MM.1S (cell line): ENCODE data around the gene CFC1.
"Not testable (repeated sequence)": the region's sequence is repeated elsewhere in the genome, so short reads cannot be mapped to it uniquely, and the experiment has no call there.

Source experiments
- DNase-seq: peaks from one replicate; pipeline ENCODE4 v3.0.0-alpha.2; 2015
- H2AFZ ChIP-seq: fragments of 300-600 bp; sonication (generic); 2 replicates; pipeline ENCODE4 v1.6.0; 2016; ENCODE audit warnings: antibody characterized with exemption, low read length
- H3F3A ChIP-seq: fragments of 300-600 bp; sonication (generic); 2 replicates; pipeline ENCODE4 v1.6.1; 2016; ENCODE audit warnings: mild to moderate bottlenecking, antibody characterized with exemption, low read length, moderate library complexity, mixed read lengths; ENCODE audit not compliant: insufficient read depth
- H3K27ac ChIP-seq: fragments of 300-600 bp; sonication (generic); 2 replicates; pipeline ENCODE4 v1.5.1; 2016; ENCODE audit warnings: mild to moderate bottlenecking, low read length
- H3K27me3 ChIP-seq: fragments of 300-600 bp; sonication (generic); replicated peaks from 2 replicates; pipeline ENCODE4 v1.6.0; 2016; ENCODE audit warnings: low read length; ENCODE audit not compliant: insufficient read depth
- H3K36me3 ChIP-seq: fragments of 300-600 bp; sonication (generic); replicated peaks from 2 replicates; pipeline ENCODE4 v1.6.1; 2016; ENCODE audit warnings: mild to moderate bottlenecking, low read length, mixed read lengths; ENCODE audit not compliant: insufficient read depth
- H3K4me1 ChIP-seq: fragments of 300-600 bp; sonication (generic); 2 replicates; pipeline ENCODE4 v1.6.1; 2016; ENCODE audit warnings: low read length, mixed read lengths
- H3K4me2 ChIP-seq: fragments of 300-600 bp; sonication (generic); 2 replicates; pipeline ENCODE4 v1.6.0; 2016; ENCODE audit warnings: low read depth, low read length
- H3K4me3 ChIP-seq: fragments of 300-600 bp; sonication (generic); 2 replicates; pipeline ENCODE4 v1.5.1; 2016; ENCODE audit warnings: low read length, mixed read lengths
- H3K79me2 ChIP-seq: fragments of 300-600 bp; sonication (generic); 2 replicates; pipeline ENCODE4 v1.6.1; 2016; ENCODE audit warnings: mixed run types, low read length, mixed read lengths
- H3K9ac ChIP-seq: fragments of 300-600 bp; sonication (generic); 2 replicates; pipeline ENCODE4 v1.6.1; 2016; ENCODE audit warnings: low read length, mixed read lengths
- H3K9me2 ChIP-seq: fragments of 300-600 bp; sonication (generic); replicated peaks from 2 replicates; pipeline ENCODE4 v1.6.1; 2016; ENCODE audit warnings: mild to moderate bottlenecking, low read length, mixed read lengths; ENCODE audit not compliant: insufficient read depth
- H3K9me3 ChIP-seq: fragments of 300-600 bp; sonication (generic); replicated peaks from 2 replicates; pipeline ENCODE4 v1.6.1; 2016; ENCODE audit warnings: mild to moderate bottlenecking, low read length, mixed read lengths; ENCODE audit not compliant: insufficient read depth
- H4K20me1 ChIP-seq: fragments of 300-600 bp; sonication (generic); 2 replicates; pipeline ENCODE4 v1.6.1; 2016; ENCODE audit warnings: mild to moderate bottlenecking, low read length, moderate library complexity, mixed read lengths; ENCODE audit not compliant: insufficient read depth

Gene CFC1

GRCh38 chr2:130608276-130609001, 9.1 kb upstream of the CFC1 start:
- not testable (repeated sequence) for H3K9ac ChIP-seq, H3K9me2 ChIP-seq, H3K4me3 ChIP-seq, H4K20me1 ChIP-seq, H3K79me2 ChIP-seq, H3K36me3 ChIP-seq, H3K27me3 ChIP-seq, H2AFZ ChIP-seq, H3F3A ChIP-seq, H3K4me1 ChIP-seq, DNase-seq, H3K4me2 ChIP-seq, H3K9me3 ChIP-seq, H3K27ac ChIP-seq

- H3K9me3 ChIP-seq, H3K9me2 ChIP-seq, H3K4me3 ChIP-seq, H3K9ac ChIP-seq, H3K36me3 ChIP-seq, H3K27ac ChIP-seq, DNase-seq, H3K4me2 ChIP-seq, H3F3A ChIP-seq, H3K79me2 ChIP-seq, H3K27me3 ChIP-seq, H3K4me1 ChIP-seq, H4K20me1 ChIP-seq, H2AFZ ChIP-seq: not testable (repeated sequence)
These were observed 2.4 kb upstream of the CFC1 start for GRCh38 chr2:130601648-130602302.

GRCh38 chr2:130599926-130600325, 551 bp upstream of the CFC1 start:
- H3K36me3 ChIP-seq, DNase-seq, H3K9ac ChIP-seq, H3K4me3 ChIP-seq, H3K4me2 ChIP-seq, H4K20me1 ChIP-seq, H3F3A ChIP-seq, H3K27ac ChIP-seq, H3K79me2 ChIP-seq, H3K27me3 ChIP-seq, H3K9me2 ChIP-seq, H2AFZ ChIP-seq, H3K4me1 ChIP-seq, H3K9me3 ChIP-seq: not testable (repeated sequence)

- not testable (repeated sequence) for H2AFZ ChIP-seq, H3K9me2 ChIP-seq, H3K9me3 ChIP-seq, H3K4me2 ChIP-seq, H3K4me3 ChIP-seq, H3K4me1 ChIP-seq, H3F3A ChIP-seq, H4K20me1 ChIP-seq, H3K79me2 ChIP-seq, H3K9ac ChIP-seq, H3K36me3 ChIP-seq, H3K27ac ChIP-seq, H3K27me3 ChIP-seq, DNase-seq
These were observed 912 bp downstream of the CFC1 start for GRCh38 chr2:130598463-130598862.

- not testable (repeated sequence) for H4K20me1 ChIP-seq, H3F3A ChIP-seq, H3K9me3 ChIP-seq, H3K4me2 ChIP-seq, H3K9ac ChIP-seq, H2AFZ ChIP-seq, H3K4me3 ChIP-seq, H3K9me2 ChIP-seq, H3K36me3 ChIP-seq, H3K27me3 ChIP-seq, H3K27ac ChIP-seq, DNase-seq, H3K4me1 ChIP-seq, H3K79me2 ChIP-seq
These were observed 1.4 kb downstream of the CFC1 start for GRCh38 chr2:130597994-130598393.

- not testable (repeated sequence) for H3K27me3 ChIP-seq, H3K79me2 ChIP-seq, H3K27ac ChIP-seq, H3K9me2 ChIP-seq, H3K4me3 ChIP-seq, H3K9ac ChIP-seq, H3K4me2 ChIP-seq, H3K4me1 ChIP-seq, H4K20me1 ChIP-seq, H3K36me3 ChIP-seq, H3F3A ChIP-seq, H2AFZ ChIP-seq, H3K9me3 ChIP-seq, DNase-seq
These were observed 2.6 kb downstream of the CFC1 start for GRCh38 chr2:130596757-130597156.

DNA sequence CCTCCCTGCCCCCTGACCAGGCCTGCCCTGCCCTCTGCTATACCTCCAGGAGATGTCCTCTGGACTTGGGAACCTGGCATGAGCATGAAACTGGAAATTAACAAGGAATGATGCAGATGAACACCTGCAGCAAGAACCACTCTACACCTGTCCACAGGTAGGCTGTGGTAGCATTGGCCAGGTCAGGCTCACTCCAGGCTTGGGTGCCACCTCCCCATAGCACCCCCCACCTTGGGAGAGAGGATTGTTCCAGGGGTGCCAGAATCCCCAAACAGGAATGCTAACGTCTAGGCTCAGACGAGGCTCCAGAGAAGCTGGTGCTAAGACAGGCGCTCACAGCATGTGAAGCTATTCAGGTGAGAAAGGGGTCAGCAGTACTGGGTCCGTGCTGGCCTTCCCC, 5.4 kb downstream of the CFC1 start:
- not testable (repeated sequence) for H3K27me3 ChIP-seq, H3K79me2 ChIP-seq, H2AFZ ChIP-seq, DNase-seq, H3K4me2 ChIP-seq, H3K9ac ChIP-seq, H4K20me1 ChIP-seq, H3K4me1 ChIP-seq, H3K9me2 ChIP-seq, H3K4me3 ChIP-seq, H3F3A ChIP-seq, H3K9me3 ChIP-seq, H3K27ac ChIP-seq, H3K36me3 ChIP-seq

- not testable (repeated sequence) for H3K9me3 ChIP-seq, H3K4me1 ChIP-seq, H2AFZ ChIP-seq, H3K9me2 ChIP-seq, H3K79me2 ChIP-seq, DNase-seq, H3K9ac ChIP-seq, H3F3A ChIP-seq, H3K4me3 ChIP-seq, H4K20me1 ChIP-seq, H3K27me3 ChIP-seq, H3K4me2 ChIP-seq, H3K27ac ChIP-seq, H3K36me3 ChIP-seq
These were observed 6.5 kb downstream of the CFC1 start for GRCh38 chr2:130592791-130593414.
